NCI-H524 treated with DMSO at 0.1 percent for 48 hours (cell line): ENCODE measurements around the gene UBXN11.

Source experiments
- DNase-seq: peaks from one replicate; lab custom pipeline; 2025; lab: John Stamatoyannopoulos, UW

Gene UBXN11

DNA sequence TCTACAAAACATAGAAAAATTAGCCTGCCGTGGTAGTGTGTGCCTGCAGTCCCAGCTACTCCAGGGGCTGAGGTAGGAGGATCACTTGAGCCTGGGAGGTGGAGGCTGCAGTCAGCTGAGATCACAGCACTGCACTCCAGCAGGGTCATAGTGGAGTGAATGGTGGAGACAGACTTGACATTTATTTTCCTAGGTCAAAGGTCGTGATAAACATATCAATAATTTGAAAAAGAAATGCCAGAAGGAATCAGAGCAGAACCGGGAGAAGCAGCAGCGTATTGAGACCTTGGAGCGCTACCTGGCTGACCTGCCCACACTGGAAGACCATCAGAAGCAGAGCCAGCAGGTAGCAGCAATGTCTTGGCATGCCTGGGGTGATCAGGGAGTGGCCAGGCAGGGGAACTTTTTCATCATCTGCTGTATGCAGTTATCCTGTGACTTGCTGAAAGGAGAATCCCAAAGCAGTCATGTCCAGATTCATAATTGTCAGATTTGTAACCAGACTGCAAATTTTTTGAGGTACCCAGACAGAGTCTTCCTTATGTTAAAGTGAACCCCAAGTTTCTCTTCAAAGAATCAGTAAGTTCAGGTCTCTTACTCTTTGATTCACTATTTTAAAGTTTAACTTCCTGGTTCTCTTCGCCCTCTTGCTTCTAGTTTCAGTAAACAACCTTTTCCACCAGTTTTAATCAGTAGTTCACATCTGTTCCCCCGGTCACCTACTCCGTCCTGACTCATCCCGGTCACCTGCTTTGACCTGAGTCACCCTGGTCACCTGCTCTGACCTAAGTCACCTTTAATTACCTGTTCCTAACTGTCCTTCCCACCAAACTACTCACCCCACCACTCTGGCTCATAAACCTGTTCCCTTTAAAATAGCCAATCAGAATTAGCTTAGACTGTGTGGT lies 37.9 kb downstream of the UBXN11 start:
- no peak for DNase-seq

DNA sequence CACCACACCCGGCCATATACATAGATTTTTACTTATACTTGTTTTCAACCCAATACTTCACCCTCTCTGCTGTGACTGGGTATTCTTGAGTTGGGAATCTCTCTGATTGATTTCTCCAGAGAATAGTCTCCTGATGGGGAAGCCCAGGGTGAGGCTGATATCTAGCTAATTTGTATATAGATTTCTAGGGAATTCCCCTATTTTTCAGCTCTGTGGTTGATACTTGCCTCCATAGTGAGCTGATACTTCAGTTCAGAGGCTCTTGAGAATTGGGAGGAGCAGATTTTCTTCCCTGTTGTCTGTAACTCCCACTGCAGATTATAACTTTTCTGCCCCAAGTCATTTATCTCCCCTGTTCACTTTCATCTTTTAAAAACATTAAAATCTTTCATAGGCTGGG lies 41.0 kb downstream of the UBXN11 start:
- no peak for DNase-seq

DNA sequence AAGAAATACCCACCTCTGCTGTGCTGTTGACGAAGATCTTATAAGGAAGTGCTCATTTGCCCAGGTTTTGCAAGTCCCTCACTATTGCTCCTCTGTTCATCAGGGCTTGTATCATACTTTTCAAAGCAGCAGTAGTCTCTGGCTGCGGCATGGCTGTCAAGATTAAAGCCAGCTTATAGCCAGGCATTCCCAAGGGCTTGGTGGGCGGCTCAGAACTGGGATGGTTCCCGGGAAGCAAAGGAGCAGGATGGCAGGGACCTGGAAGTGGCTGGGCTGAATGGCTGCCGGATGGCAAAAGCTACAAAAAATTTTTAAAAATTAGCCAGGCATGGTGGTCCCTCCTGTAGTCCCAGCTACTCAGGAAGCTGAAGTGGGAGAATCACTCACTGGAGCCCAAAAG lies 43.2 kb downstream of the UBXN11 start:
- DNase-seq, result no peak

DNA sequence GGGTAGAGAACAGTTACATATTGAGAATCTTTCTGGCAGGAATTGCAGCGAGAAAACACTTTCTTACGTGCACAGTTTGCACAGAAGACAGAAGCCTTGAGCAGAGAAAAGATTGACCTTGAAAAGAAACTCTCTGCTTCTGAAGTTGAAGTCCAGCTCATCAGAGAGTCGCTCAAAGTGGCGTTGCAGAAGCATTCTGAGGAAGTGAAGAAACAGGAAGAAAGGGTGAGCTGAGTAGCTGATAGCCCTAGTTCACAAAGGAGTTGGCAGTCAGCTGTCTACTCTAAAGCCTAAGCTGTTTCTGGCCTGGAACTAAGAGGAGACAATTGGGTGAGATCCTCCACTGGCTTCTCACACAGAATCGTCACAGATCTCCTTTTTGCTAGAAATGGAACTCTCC lies 46.9 kb downstream of the UBXN11 start:
- no peak for DNase-seq

DNA sequence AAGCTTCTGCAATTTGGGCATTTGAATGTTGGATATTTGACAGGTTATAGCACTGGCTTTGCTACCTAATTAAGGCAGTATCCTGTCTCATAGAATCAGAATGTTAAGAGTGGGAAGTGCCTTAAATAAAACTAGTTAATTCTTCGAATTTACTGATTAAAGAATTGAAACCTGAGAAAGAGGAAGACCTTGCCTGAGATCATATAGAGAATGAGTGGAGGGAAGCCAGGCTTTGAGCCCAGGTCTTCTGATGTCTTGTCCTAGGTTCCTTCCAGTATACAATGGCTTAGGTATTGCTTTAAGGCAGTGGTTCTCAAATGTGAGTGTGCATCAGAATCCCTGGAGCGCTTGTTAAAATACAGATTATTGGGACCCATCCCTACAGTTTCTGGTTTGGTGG lies 47.4 kb downstream of the UBXN11 start:
- DNase-seq, result no peak

DNA sequence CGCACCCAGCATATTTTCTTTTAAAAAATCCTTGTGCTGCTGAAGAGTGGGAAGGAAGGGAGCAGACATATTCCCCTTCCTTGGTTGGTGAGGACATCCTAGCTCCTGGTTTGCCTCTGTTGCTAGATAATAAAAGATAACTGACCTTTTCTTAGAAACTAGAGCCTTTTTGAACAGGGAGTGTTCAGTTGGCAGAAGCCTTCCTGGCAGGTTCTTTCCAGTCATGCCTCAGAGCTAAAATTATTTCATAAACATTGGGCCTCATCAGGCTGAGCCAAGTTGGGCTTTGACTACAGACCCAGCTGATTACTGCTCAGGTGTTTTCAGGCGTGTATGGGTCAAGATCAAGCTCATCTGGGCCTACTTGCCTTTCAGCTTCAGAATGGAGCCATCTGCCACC lies 49.2 kb downstream of the UBXN11 start:
- DNase-seq, result no peak

DNA sequence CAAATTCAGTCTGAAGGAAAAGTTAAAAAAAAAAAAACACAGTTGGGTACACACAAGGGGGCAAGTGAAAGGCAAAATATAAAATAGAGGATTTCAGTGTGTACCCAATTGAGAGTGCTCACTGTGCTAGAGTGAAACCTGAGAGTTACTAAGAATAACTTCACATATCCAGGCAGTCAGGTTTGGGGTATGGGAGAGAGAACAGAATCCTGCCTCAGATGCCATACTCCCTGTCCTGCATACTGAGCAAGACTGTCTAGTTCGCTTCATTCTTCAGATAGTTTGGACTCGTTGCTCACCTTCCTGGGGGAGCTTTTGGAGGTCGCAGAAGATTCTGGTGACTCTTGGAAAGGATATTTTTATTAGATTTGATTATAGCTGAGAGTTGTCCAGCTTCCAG lies 52.0 kb downstream of the UBXN11 start:
- no peak for DNase-seq

DNA sequence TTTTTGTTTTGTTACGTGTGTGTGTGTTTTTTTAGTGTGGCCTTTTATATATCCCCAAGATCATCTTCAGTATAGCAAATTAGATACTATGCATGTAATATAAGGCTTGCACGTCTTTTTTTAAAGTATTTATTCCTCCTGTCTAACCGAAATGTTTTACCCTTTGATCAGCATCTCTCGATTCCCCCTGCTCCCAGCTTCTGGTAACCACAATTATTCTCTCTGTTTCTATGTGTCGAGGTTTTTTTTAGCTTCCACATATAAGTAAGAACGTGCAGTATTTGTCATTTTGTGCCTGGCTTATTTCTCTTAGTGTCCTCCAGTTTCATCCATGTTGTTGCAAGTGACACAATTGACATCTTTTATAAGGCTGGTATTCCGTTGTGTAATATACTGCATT lies 53.7 kb downstream of the UBXN11 start:
- no peak for DNase-seq

DNA sequence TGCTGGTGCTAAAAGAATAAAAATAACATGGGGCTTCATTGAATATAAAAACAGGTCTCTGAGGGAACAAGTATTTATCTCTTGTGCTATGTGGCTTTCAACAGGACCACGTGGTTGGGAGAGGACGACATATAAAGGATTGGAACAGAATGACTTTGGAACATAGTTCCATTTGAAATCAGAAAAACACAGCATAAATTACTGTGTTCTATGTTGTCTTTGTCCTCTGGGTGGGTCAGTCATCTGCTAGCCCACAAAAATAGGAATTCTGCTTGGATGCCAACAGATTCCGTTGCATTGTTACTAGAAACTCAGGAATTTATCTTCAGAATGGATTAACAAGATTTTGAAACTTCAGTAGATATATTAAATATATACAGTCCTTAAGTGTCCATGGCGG lies 66.5 kb downstream of the UBXN11 start:
- no peak for DNase-seq

DNA sequence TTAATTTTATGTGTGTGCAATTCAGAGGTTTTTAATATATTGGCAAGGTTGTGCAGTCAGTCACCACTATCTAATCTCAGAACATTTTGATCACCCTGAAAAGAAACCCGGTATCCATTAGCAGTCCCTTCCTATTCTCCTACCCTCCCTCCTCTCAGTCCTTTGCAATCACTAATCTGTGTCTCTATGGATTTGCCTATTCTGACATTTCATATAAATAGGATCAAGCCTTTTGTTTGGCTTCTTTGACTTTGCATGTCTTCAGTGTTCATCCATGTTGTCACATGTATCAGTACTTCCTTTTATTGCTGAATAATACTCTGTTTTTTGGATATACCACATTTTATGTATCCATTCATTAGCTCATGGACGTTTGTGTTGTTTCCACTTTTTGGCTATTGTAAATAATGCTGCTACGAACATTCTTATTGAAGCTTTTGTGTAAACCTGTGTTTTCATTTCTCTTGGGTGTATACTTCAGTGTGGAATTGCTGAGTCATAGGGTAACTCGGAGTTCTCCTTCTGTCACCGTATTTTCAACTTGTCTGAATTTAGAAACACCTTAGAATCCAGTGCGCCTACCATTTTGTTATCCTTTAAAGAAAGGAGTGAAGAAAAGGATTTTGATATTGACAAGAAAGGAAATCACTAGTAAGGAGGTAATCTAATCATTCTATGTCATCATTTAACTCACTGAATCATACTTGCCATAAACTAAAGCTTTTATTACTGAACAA lies 69.0 kb downstream of the UBXN11 start:
- no peak for DNase-seq

DNA sequence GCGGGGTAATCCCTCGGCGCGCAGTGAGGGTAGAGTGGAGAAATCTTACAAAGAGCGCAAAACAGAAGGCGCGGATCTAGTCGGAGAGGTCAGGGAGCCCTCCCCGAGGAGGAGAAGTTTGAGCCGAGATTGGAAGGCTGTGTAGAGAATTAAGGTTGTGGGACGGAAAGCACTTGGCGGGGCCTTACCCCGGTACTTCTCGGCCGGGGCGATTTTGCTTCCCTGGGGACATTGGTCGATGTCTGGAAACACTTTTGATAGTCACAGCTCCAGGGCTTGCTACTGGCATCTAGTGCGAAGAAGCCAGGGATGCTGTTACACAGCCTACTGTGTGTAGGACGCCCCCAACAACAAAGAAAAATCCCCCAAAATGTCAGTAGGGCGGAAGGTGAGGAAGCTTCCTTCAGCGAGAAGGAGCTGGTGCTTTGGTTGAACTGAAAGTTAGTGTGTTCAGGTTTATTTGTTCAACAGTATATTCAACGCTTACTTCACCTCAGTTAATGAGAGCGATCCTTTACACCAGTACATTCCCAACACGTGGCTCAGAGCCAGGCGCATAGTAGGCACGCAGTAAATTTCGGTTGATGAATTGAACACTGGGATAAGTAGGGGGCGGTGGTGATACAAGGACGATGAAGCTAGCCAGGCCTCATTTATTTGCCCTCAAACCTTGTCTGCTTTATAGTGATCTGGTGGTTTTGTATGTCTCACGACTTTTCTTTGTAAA lies 71.6 kb downstream of the UBXN11 start:
- DNase-seq, result no peak

DNA sequence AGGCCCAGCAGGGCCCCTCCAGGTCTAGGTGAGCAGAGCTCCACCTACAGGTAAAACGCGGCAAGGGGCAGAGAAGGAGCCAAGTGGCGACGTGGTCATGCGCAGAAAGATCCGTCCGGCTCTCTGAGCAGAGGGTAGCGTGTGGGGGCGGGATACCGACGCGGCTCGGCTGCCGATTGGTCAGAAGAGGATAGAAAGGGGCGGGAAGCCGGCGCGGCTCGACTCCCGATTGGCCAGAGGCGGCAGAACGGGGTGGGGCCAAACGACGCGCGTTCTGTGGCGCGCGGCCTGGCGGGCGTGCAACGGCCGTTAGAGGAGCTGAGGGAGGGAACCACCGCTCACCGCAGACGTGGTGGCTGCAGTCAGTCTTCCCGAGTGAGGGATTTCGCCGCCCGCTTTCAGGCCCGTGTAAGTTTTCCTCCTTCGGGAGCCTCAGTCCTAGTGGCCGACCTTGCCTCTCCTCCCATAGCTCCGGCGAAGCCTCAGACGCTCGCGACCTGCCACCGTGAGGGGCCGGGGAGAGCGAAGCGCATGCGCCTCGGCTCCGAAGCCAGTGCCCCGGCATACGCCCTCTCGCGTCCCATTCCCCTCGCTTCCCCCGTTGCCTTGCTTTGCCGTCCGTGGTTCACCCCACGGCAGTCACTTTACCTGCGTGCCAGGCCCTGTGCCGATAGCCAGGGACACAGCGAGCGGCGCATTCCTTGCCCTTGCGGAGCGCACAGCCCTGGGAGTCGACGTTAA lies 72.4 kb downstream of the UBXN11 start, which contains the start of gene CEP85:
Gene CEP85, plus strand, starts transcription at position 298 of the 741 bp plus-strand sequence. CDS start 5,584 bp downstream, outside the sequence.
- peak; percentile 79 for DNase-seq
